ENCODE data around the gene ATP11A. TPM values are rescaled to one million over a fixed set of nuclear protein-coding genes. Genes with fewer than 3 reads are reported as not detected.

The ATP11A gene
- total and polyA plus RNA-seq, 2 experiments from 2014 or later = 28.7 to 30.8 TPM

- no peaks in the 10 kb centered on the region for H4K20me1 ChIP-seq (ENCODE audit: insufficient read depth, poor library complexity, severe bottlenecking)
- no peak for TF ChIP-seq CTCF (IDR thresholded peaks at IDR 0.05; ENCODE audit: poor library complexity)
- no peak for TF ChIP-seq EZH2phosphoT487 (IDR thresholded peaks at IDR 0.05; ENCODE audit: low read depth, severe bottlenecking, unreplicated experiment)
- no peak for TF ChIP-seq EZH2 (IDR thresholded peaks at IDR 0.05; ENCODE audit: borderline replicate concordance)
- no peaks in the 10 kb centered on the region for H3K27me3 ChIP-seq
- WGBS (ENCODE audit: low lambda C conversion rate, missing lambda C conversion rate) = 64% methylated on average over 6 of the region's 6 CpGs
- no peaks in the 10 kb centered on the region for H3K36me3 ChIP-seq (replicated peaks; ENCODE audit: insufficient read depth, low read depth)
- DNase-seq (ENCODE audit: low spot score) = no peak
- H3K27ac ChIP-seq = no peak overlapping the region
- H3K4me2 ChIP-seq = no peak overlapping the region
- H3K4me3 ChIP-seq = no peak overlapping the region
- no peaks in the 10 kb centered on the region for H3K9me2 ChIP-seq (replicated peaks; ENCODE audit: insufficient read depth)
- H3K4me1 ChIP-seq (ENCODE audit: insufficient read depth) = peaks cover 9% of the 10 kb centered on the region
- H3K79me2 ChIP-seq = no peaks in the 10 kb centered on the region
- H2AFZ ChIP-seq = no peak overlapping the region
- H3K9me3 ChIP-seq (ENCODE audit: low read depth) = no peaks in the 10 kb centered on the region
Observed at GRCh38 chr13:112907871-112908331, 218.1 kb downstream of the ATP11A start.

GRCh38 chr13:112908342-112908741 is 218.5 kb downstream of the ATP11A start:
- WGBS (ENCODE audit: low lambda C conversion rate, missing lambda C conversion rate) = 95% methylated on average over 5 of the region's 5 CpGs
- peaks cover 9% of the 10 kb centered on the region for H3K4me1 ChIP-seq (ENCODE audit: insufficient read depth)
- no peaks in the 10 kb centered on the region for H3K36me3 ChIP-seq (replicated peaks; ENCODE audit: insufficient read depth, low read depth)
- no peaks in the 10 kb centered on the region for H3K9me3 ChIP-seq (ENCODE audit: low read depth)
- no peak overlapping the region for H3K27ac ChIP-seq
- no peaks in the 10 kb centered on the region for H3K9me2 ChIP-seq (replicated peaks; ENCODE audit: insufficient read depth)
- H3K4me3 ChIP-seq = no peak overlapping the region
- no peaks in the 10 kb centered on the region for H4K20me1 ChIP-seq (ENCODE audit: insufficient read depth, poor library complexity, severe bottlenecking)
- DNase-seq (ENCODE audit: low spot score) = no peak
- H3K79me2 ChIP-seq = no peaks in the 10 kb centered on the region
- no peak overlapping the region for H3K4me2 ChIP-seq
- H2AFZ ChIP-seq = no peak overlapping the region
- TF ChIP-seq EZH2 (IDR thresholded peaks at IDR 0.05; ENCODE audit: borderline replicate concordance) = no peak
- TF ChIP-seq CTCF (IDR thresholded peaks at IDR 0.05; ENCODE audit: poor library complexity) = no peak
- no peak for TF ChIP-seq EZH2phosphoT487 (IDR thresholded peaks at IDR 0.05; ENCODE audit: low read depth, severe bottlenecking, unreplicated experiment)
- H3K27me3 ChIP-seq = no peaks in the 10 kb centered on the region

GRCh38 chr13:112910016-112910415 is 220.2 kb downstream of the ATP11A start:
- TF ChIP-seq EZH2 (IDR thresholded peaks at IDR 0.05; ENCODE audit: borderline replicate concordance) (no peak), CTCF (IDR thresholded peaks at IDR 0.05; ENCODE audit: poor library complexity) (no peak), EZH2phosphoT487 (IDR thresholded peaks at IDR 0.05; ENCODE audit: low read depth, severe bottlenecking, unreplicated experiment) (no peak)
- WGBS (ENCODE audit: low lambda C conversion rate, missing lambda C conversion rate) = 76% methylated on average over 4 of the region's 4 CpGs
- peaks cover 9% of the 10 kb centered on the region for H3K4me1 ChIP-seq (ENCODE audit: insufficient read depth)
- H3K4me3 ChIP-seq = no peak overlapping the region
- no peaks in the 10 kb centered on the region for H3K79me2 ChIP-seq
- H2AFZ ChIP-seq = no peak overlapping the region
- no peaks in the 10 kb centered on the region for H3K9me2 ChIP-seq (replicated peaks; ENCODE audit: insufficient read depth)
- no peak overlapping the region for H3K4me2 ChIP-seq
- H3K27me3 ChIP-seq = no peaks in the 10 kb centered on the region
- H3K27ac ChIP-seq = no peak overlapping the region
- no peaks in the 10 kb centered on the region for H3K9me3 ChIP-seq (ENCODE audit: low read depth)
- no peaks in the 10 kb centered on the region for H4K20me1 ChIP-seq (ENCODE audit: insufficient read depth, poor library complexity, severe bottlenecking)
- no peak for DNase-seq (ENCODE audit: low spot score)
- no peaks in the 10 kb centered on the region for H3K36me3 ChIP-seq (replicated peaks; ENCODE audit: insufficient read depth, low read depth)
